Loucy (cell line): Measurements from ENCODE around the gene SRRM3.
A peak's percentile ranks its signal among the peaks of the same experiment; 100 is the strongest.

Source experiments
- H2AFZ ChIP-seq: fragments of 200-600 bp; sonication (generic); 2 replicates; pipeline ENCODE4 v1.6.0; 2016; ENCODE audit warnings: antibody characterized with exemption, mild to moderate bottlenecking, low read length, moderate library complexity
- H3F3A ChIP-seq: fragments of 200-600 bp; 2 replicates; pipeline ENCODE4 v1.6.0; 2016; ENCODE audit warnings: antibody characterized with exemption, low read depth, mild to moderate bottlenecking
- H3K27me3 ChIP-seq: fragments of 200-600 bp; sonication (generic); 2 replicates; pipeline ENCODE4 v1.6.1; 2014; ENCODE audit warnings: low read length, mild to moderate bottlenecking; ENCODE audit not compliant: insufficient read depth, poor library complexity, severe bottlenecking
- H3K36me3 ChIP-seq: fragments of 200-600 bp; sonication (generic); 2 replicates; pipeline ENCODE4 v1.6.1; 2016; ENCODE audit warnings: low read length; ENCODE audit not compliant: insufficient read depth
- H3K4me1 ChIP-seq: fragments of 200-600 bp; sonication (generic); 2 replicates; pipeline ENCODE4 v1.5.1; 2014; ENCODE audit warnings: low read length, mild to moderate bottlenecking; ENCODE audit not compliant: insufficient read depth, poor library complexity, severe bottlenecking
- H3K4me2 ChIP-seq: fragments of 200-600 bp; sonication (generic); 2 replicates; pipeline ENCODE4 v1.6.0; 2014; ENCODE audit warnings: antibody characterized with exemption, low read length, low read depth, mild to moderate bottlenecking; ENCODE audit not compliant: poor library complexity, severe bottlenecking
- H3K4me3 ChIP-seq: fragments of 200-600 bp; sonication (generic); 2 replicates; pipeline ENCODE4 v1.5.1; 2014; ENCODE audit warnings: low read length, mild to moderate bottlenecking, mixed read lengths; ENCODE audit not compliant: poor library complexity, severe bottlenecking
- H3K79me2 ChIP-seq: fragments of 200-600 bp; sonication (generic); 2 replicates; pipeline ENCODE4 v1.6.1; 2014; ENCODE audit warnings: low read length; ENCODE audit not compliant: insufficient read depth
- H3K9ac ChIP-seq: fragments of 200-600 bp; sonication (generic); 2 replicates; pipeline ENCODE4 v1.6.0; 2014; ENCODE audit warnings: mild to moderate bottlenecking, low read depth, low read length, moderate library complexity; ENCODE audit not compliant: poor library complexity, severe bottlenecking
- H3K9me2 ChIP-seq: fragments of 200-600 bp; sonication (generic); replicated peaks from 2 replicates; pipeline ENCODE4 v1.6.1; 2016; ENCODE audit warnings: low read depth, low read length, mixed read lengths
- H3K9me3 ChIP-seq: fragments of 200-600 bp; sonication (generic); 2 replicates; pipeline ENCODE4 v1.6.1; 2014; ENCODE audit warnings: mild to moderate bottlenecking, antibody characterized with exemption, low read length, low read depth; ENCODE audit not compliant: insufficient read depth
- H4K20me1 ChIP-seq: fragments of 200-600 bp; sonication (generic); 2 replicates; pipeline ENCODE4 v1.6.0; 2014; ENCODE audit warnings: antibody characterized with exemption, low read length, mild to moderate bottlenecking; ENCODE audit not compliant: insufficient read depth, poor library complexity, severe bottlenecking
- CTCF ChIP-seq: fragments of 200-600 bp; sonication (generic); conservative IDR thresholded peaks from 2 replicates; pipeline ENCODE4 v1.5.1; 2014; ENCODE audit warnings: mild to moderate bottlenecking, antibody characterized with exemption, low read length
- EZH2phosphoT487 ChIP-seq: fragments of 200-600 bp; IDR thresholded peaks from 2 replicates; pipeline ENCODE4 v1.6.1; 2018; ENCODE audit warnings: antibody characterized with exemption, mild to moderate bottlenecking, moderate library complexity, borderline replicate concordance

SRRM3 gene

GRCh38 chr7:76273503-76273902 lies 71.8 kb downstream of the SRRM3 start:
- Histone ChIP-seq H3K9me2 (no peaks in the 10 kb centered on the region), H2AFZ (peak overlapping the region; percentile 84), H3K79me2 (no peaks in the 10 kb centered on the region), H3K27me3 (no peaks in the 10 kb centered on the region), H3K9ac (no peak overlapping the region), H3K4me3 (no peak overlapping the region), H3F3A (no peaks in the 10 kb centered on the region), H3K9me3 (no peaks in the 10 kb centered on the region), H3K36me3 (no peaks in the 10 kb centered on the region), H3K4me2 (peak overlapping the region; percentile 25), H4K20me1 (no peaks in the 10 kb centered on the region), H3K4me1 (peaks cover 4% of the 10 kb centered on the region)
- TF ChIP-seq CTCF (no peak), EZH2phosphoT487 (no peak)

GRCh38 chr7:76278540-76278939 lies 76.8 kb downstream of the SRRM3 start:
- H2AFZ ChIP-seq, result peak overlapping the region; percentile 49; the same call in 1 of the 2 replicates
- H3K4me3 ChIP-seq, result no peak overlapping the region
- no peaks in the 10 kb centered on the region for H3K9me3 ChIP-seq
- H3F3A ChIP-seq, result no peaks in the 10 kb centered on the region
- no peak for TF ChIP-seq CTCF
- no peak for TF ChIP-seq EZH2phosphoT487
- no peak overlapping the region for H3K9ac ChIP-seq
- H3K4me1 ChIP-seq, result no peaks in the 10 kb centered on the region
- H3K27me3 ChIP-seq, result no peaks in the 10 kb centered on the region
- H3K36me3 ChIP-seq, result no peaks in the 10 kb centered on the region
- no peaks in the 10 kb centered on the region for H3K79me2 ChIP-seq
- no peaks in the 10 kb centered on the region for H3K9me2 ChIP-seq
- H4K20me1 ChIP-seq, result no peaks in the 10 kb centered on the region
- no peak overlapping the region for H3K4me2 ChIP-seq

- Histone ChIP-seq H3K4me3 (no peak overlapping the region), H2AFZ (no peak overlapping the region), H4K20me1 (no peaks in the 10 kb centered on the region), H3K9me2 (no peaks in the 10 kb centered on the region), H3K4me1 (no peaks in the 10 kb centered on the region), H3K27me3 (no peaks in the 10 kb centered on the region), H3K9me3 (no peaks in the 10 kb centered on the region), H3F3A (no peaks in the 10 kb centered on the region), H3K9ac (no peak overlapping the region), H3K36me3 (no peaks in the 10 kb centered on the region), H3K79me2 (no peaks in the 10 kb centered on the region), H3K4me2 (no peak overlapping the region)
- TF ChIP-seq EZH2phosphoT487, result no peak
These were observed 78.7 kb downstream of the SRRM3 start for GRCh38 chr7:76280408-76280807.

- Histone ChIP-seq H3K36me3 (no peaks in the 10 kb centered on the region), H3K27me3 (no peaks in the 10 kb centered on the region), H3K9me3 (no peaks in the 10 kb centered on the region), H3K4me2 (no peak overlapping the region), H3F3A (no peaks in the 10 kb centered on the region), H3K9ac (no peak overlapping the region), H2AFZ (no peak overlapping the region), H4K20me1 (no peaks in the 10 kb centered on the region), H3K79me2 (no peaks in the 10 kb centered on the region), H3K4me1 (no peaks in the 10 kb centered on the region), H3K9me2 (no peaks in the 10 kb centered on the region), H3K4me3 (no peak overlapping the region)
- TF ChIP-seq EZH2phosphoT487, result no peak
These were observed 79.5 kb downstream of the SRRM3 start for GRCh38 chr7:76281006-76281705.
